SK-N-MC (cell line): ENCODE measurements around the gene TMEM164.

Experiments
- EZH2 ChIP-seq: fragments of 200-600 bp; sonication (generic); IDR thresholded peaks from one replicate; pipeline ENCODE4 v1.6.1; 2017; ENCODE audit warnings: antibody characterized with exemption
- POLR2AphosphoS5 ChIP-seq: IDR thresholded peaks from 2 replicates; pipeline ENCODE4 v1.6.1; 2012; ENCODE audit warnings: mild to moderate bottlenecking, low read depth, low read length, borderline replicate concordance

DNA sequence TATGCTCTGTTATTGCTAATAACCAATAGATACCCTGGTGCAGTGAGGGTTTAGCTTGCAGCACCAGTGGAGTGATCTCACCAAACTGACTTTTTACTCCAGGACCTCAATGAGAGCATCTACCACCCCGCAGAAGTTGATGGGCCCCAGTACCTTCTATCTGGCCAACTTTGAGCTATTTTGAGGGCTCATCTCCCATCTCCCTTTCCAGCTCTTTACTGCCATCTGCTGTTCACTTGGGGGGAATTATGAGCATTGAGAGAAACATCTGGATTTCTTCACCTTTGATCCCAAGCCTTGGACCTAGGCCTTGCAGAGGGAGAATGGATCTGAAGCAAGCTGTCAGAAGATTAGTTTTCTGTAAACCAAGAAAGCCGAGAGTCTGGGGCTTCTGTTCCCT, 143.6 kb downstream of the TMEM164 start:
- TF ChIP-seq EZH2 (no peak), POLR2AphosphoS5 (no peak)
